Activated effector memory CD4-positive, alpha-beta T cell treated with anti-CD3 and anti-CD28 coated beads, Interleukin-2, amount 50 U/mL, for 16 hours (primary cell): ENCODE data around the gene LIN28B.
A peak's percentile ranks its signal among the peaks of the same experiment; 100 is the strongest.
"Not testable (repeated sequence)": the region's sequence is repeated elsewhere in the genome, so short reads cannot be mapped to it uniquely, and the experiment has no call there.

Source experiments
- DNase-seq: peaks from one replicate; pipeline ENCODE4 v3.0.0-alpha.2; 2020

LIN28B gene

GRCh38 chr6:104956731-104957294, at the start of gene LIN28B:
LIN28B (plus strand) TSS chr6:104957107; CDS start chr6:104957251, 144 bp downstream.
- DNase-seq = no peak

- no peak for DNase-seq
Observed at GRCh38 chr6:104908031-104908887, 48.6 kb upstream of the LIN28B start.

GRCh38 chr6:104908888-104909525, 47.9 kb upstream of the LIN28B start:
- no peak for DNase-seq

- no peak for DNase-seq
Observed at GRCh38 chr6:104921896-104922295, 35.0 kb upstream of the LIN28B start.

GRCh38 chr6:104928141-104928540, 28.8 kb upstream of the LIN28B start:
- no peak for DNase-seq

- no peak for DNase-seq
Observed at GRCh38 chr6:104929353-104929752, 27.6 kb upstream of the LIN28B start.

GRCh38 chr6:104930939-104931338, 26.0 kb upstream of the LIN28B start:
- DNase-seq = no peak

GRCh38 chr6:104936766-104937535, 20.0 kb upstream of the LIN28B start:
- no peak for DNase-seq

- no peak for DNase-seq
Observed at GRCh38 chr6:104940238-104940892, 16.5 kb upstream of the LIN28B start.

GRCh38 chr6:104940893-104941728, 15.8 kb upstream of the LIN28B start:
- peak; percentile 68 for DNase-seq

GRCh38 chr6:104941729-104942091, 15.2 kb upstream of the LIN28B start:
- DNase-seq = no peak

- DNase-seq = no peak
Observed at GRCh38 chr6:104943781-104944180, 13.1 kb upstream of the LIN28B start.

- DNase-seq = no peak
Observed at GRCh38 chr6:104949206-104949605, 7.7 kb upstream of the LIN28B start.

- no peak for DNase-seq
Observed at GRCh38 chr6:104951677-104952076, 5.2 kb upstream of the LIN28B start.

GRCh38 chr6:104952911-104953399, 4.0 kb upstream of the LIN28B start:
- DNase-seq = no peak

- not testable (repeated sequence) for DNase-seq
Observed at GRCh38 chr6:104953400-104954189, 3.3 kb upstream of the LIN28B start.

- no peak for DNase-seq
Observed at GRCh38 chr6:104954190-104954797, 2.6 kb upstream of the LIN28B start.

- DNase-seq = no peak
Observed at GRCh38 chr6:104955491-104955890, 1.4 kb upstream of the LIN28B start.

GRCh38 chr6:104955927-104956730, 778 bp upstream of the LIN28B start:
- DNase-seq = no peak
